CD4-positive, alpha-beta T cell treated with Interferon alpha-2 for 1 hour (primary cell): ENCODE measurements around the gene TMEM129.
"Not testable (repeated sequence)": the region's sequence is repeated elsewhere in the genome, so short reads cannot be mapped to it uniquely, and the experiment has no call there.

Experiments
- DNase-seq, 2 donors: peaks; one replicate each; pipeline ENCODE4 v3.0.0-alpha.2; 2020 to 2022

The TMEM129 gene

GRCh38 chr4:1691737-1692373 lies 29.3 kb downstream of the TMEM129 start:
- DNase-seq, result no peak

- no peak for DNase-seq
Observed at GRCh38 chr4:1690698-1691097, 30.4 kb downstream of the TMEM129 start.

- DNase-seq, result no peak
Observed at GRCh38 chr4:1686440-1687036, 34.6 kb downstream of the TMEM129 start.

- DNase-seq, result no peak
Observed at GRCh38 chr4:1685235-1686150, 35.6 kb downstream of the TMEM129 start.

- no peak for DNase-seq
Observed at GRCh38 chr4:1684506-1685234, 36.5 kb downstream of the TMEM129 start.

- DNase-seq, result peak; percentile 91 to 94
Observed at GRCh38 chr4:1683736-1684505, 37.2 kb downstream of the TMEM129 start, which contains the start of gene FAM53A. Gene FAM53A, minus strand, starts transcription at chr4:1684313. Its CDS starts 15,572 bp downstream, at chr4:1668741.

- peak in 1 of 2 donors; percentile 37 for DNase-seq
Observed at GRCh38 chr4:1683261-1683735, 37.8 kb downstream of the TMEM129 start.

- DNase-seq, result no peak
Observed at GRCh38 chr4:1682860-1683259, 38.3 kb downstream of the TMEM129 start.

- DNase-seq, result no peak
Observed at GRCh38 chr4:1678244-1678643, 42.9 kb downstream of the TMEM129 start.

- no peak for DNase-seq
Observed at GRCh38 chr4:1676605-1677525, 44.3 kb downstream of the TMEM129 start.

GRCh38 chr4:1675802-1676137 lies 45.4 kb downstream of the TMEM129 start:
- DNase-seq, result no peak

- no peak for DNase-seq
Observed at GRCh38 chr4:1675136-1675801, 45.9 kb downstream of the TMEM129 start.

GRCh38 chr4:1674682-1675081 lies 46.4 kb downstream of the TMEM129 start:
- DNase-seq, result no peak

- no peak for DNase-seq
Observed at GRCh38 chr4:1673671-1674070, 47.5 kb downstream of the TMEM129 start.

- DNase-seq, result not testable (repeated sequence)
Observed at GRCh38 chr4:1671011-1671410, 50.1 kb downstream of the TMEM129 start.

GRCh38 chr4:1670279-1670678 lies 50.8 kb downstream of the TMEM129 start:
- DNase-seq, result no peak

GRCh38 chr4:1669850-1670249 lies 51.3 kb downstream of the TMEM129 start:
- no peak for DNase-seq

GRCh38 chr4:1669270-1669669 lies 51.9 kb downstream of the TMEM129 start:
- no peak for DNase-seq

GRCh38 chr4:1668488-1668840 lies 52.7 kb downstream of the TMEM129 start:
- no peak for DNase-seq

GRCh38 chr4:1667273-1667672 lies 53.9 kb downstream of the TMEM129 start:
- DNase-seq, result no peak

- DNase-seq, result no peak
Observed at GRCh38 chr4:1666391-1666790, 54.7 kb downstream of the TMEM129 start.
